GM19468 (cell line): ENCODE measurements around the gene OTOGL.
"Not testable (repeated sequence)": the region's sequence is repeated elsewhere in the genome, so short reads cannot be mapped to it uniquely, and the experiment has no call there.

ENCODE experiments used
- ATAC-seq: cut with Tn5 transposase; IDR thresholded peaks from one replicate; pipeline ENCODE4 v1.9.1; 2021; ENCODE audit warnings: mild to moderate bottlenecking, moderate library complexity, moderate number of reproducible peaks; ENCODE audit not compliant: unreplicated experiment; ENCODE audit errors: extremely low read depth

Gene OTOGL

DNA sequence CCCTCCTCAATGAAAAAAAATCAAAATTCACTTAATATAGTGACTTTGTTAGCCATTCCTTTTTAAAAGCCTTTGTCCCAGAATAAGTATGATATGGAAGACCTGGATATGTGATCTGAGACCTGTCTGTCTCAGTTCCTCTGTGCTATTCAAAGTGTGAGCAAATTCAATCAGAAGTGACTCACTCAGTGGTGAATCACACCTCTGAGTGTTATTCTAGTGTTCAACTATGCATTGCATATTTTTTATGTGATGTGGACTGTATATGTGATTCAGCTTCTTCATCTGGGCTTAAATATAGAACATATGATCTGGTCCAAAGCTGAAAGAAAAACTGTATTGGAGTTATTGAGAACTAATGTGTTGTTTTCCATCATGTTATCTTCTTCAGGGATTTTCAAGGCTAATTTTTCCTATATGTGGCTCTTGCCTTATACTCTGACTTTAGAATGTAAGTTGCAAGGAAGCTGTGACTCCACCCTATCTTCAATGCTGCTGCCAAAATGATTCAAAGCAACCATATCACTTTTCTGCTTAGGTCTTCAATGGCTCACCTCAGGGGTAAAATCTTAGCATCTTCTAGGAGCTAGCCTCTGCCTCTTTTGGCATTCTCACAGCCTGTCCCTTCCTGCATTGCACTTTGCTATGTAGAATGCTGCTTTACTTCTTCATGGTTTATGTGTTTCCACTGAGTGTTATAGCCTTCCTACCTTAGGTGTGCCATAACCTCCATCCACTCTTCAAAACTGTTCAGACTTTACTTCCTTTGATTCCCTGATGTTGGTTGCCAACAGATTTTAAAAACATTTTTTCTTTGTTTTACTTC, 169.8 kb downstream of the OTOGL start:
- ATAC-seq = no peak

DNA sequence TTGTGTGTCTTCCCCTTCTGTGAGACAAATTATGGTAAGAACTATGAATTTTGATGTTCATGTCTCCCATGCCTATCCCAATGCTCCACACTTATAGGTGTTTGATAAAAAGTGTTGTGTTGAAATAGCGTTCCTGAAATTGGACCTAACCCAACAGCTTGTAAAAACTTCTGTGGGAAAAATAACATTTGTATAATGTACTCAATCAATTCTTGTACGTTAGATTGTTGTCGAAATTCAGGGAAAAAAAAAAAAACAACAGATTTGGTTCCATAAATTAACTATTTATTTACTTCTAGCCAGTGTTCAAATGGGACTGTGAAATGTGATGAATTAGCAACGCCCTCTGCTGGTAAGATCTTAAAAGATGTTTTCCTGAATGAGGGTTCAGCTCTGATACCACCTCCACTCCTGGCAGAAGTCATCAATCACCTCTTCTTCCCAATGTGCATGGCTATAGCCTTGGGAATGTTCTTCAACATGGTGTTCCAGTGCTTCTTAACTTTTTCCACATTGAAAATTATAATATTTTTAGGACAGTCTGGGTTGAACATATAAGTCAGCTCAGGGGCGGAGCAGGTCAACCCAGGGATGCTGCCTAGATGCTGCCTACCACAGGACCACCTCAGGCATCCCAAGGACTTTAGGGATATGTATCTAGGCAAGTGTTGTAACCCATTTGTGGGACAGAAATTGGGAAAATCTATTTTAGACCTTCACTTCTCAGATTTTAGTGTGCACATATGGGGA, 170.6 kb downstream of the OTOGL start:
- ATAC-seq = no peak

DNA sequence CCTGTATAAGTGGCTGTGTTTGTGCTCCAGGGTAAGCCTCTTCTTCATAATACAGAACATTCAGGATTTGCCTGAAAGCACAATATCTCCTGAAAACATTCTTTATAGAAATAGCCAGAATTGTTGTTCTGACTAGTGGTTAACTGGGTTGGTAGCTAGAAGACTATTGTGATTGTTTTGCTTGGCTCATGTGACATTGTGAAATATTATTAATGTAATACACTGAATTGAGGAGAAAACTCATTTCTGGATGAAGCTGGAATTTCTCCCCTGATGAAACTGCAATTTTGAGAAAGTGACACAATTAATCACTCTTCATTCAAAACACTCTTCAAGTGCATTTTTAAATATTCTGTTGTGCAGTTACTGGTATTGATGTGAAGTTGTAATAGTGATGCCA, 172.4 kb downstream of the OTOGL start:
- no peak for ATAC-seq

DNA sequence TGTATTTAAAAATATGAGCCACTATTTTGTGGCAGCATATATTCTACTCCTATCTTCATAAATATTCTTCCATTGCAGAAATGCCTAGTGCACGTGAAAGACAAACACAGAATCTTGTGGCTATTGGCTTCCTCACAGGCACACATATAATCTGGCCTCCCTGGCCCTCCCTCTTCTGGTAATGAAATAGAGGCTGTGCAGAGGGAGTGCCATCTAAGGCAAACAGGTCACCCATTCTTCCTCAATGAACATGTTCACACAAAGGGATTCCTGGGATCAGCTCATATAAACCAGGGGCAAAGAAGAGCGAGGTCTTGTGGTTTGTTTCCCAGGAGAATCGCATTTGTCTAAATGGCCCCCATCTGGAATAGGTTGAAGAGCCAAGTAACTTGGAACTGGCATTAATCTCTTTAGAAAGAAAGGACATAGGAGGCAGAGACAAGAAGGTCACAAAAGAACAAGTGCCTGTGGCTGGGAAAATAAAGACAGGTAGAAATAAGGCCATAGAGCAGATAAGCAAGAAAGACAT, 173.1 kb downstream of the OTOGL start:
- ATAC-seq = no peak

DNA sequence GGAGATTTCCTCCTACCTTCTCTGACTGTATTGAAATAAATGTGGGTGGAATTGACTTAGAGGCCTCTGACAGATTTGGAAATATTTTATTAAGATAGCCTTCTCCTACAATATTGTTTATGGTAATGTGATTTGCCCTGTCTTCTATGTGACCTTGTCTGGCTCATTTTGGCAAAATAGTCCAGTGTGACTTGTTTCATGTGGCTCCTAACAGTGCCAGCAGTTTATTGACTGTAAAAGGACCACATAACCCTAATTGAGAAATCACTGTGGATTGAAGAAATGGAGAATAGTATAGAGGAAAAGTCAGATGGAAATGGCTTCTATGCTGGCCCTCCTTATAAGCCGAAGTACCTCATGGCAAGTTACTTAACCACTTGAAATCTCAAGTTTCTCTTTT, 173.8 kb downstream of the OTOGL start:
- ATAC-seq = no peak

DNA sequence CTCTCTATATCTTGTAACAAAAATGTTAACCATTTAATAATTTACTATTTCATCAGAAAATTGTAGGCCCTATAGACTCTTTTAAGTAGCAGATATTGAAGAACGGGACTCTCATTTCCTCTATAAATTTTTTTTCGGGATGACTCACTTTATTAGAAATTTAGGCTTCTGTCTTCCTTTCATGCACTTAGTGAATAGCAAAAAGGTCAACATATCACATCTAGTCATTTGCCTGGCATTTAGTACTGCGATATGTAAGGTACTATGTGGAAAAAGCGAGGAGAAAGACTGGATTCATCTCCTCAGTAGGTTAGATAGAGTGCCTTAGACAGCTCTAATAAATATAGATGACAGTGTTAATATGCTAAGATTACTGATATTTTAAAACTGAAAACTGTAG, 178.4 kb downstream of the OTOGL start:
- no peak for ATAC-seq

DNA sequence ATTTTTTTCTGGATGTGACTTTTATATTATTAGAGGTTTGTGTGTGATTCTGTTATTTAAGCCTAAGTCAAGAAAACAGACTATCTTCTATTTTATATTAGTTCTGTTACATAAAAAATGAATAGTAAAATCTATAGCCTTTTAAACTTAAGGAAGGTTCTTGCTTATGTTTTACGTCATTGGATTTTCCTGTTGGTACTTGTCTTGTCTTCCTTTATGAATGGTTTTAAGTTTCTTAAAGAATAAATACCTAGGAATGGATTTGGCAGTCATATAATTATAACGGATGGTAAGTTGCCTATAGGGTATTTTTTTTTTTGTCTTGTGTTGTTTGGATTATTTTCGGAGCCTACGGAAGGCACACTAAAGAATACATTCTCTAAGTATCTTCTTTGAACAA, 182.9 kb downstream of the OTOGL start:
- no peak for ATAC-seq

DNA sequence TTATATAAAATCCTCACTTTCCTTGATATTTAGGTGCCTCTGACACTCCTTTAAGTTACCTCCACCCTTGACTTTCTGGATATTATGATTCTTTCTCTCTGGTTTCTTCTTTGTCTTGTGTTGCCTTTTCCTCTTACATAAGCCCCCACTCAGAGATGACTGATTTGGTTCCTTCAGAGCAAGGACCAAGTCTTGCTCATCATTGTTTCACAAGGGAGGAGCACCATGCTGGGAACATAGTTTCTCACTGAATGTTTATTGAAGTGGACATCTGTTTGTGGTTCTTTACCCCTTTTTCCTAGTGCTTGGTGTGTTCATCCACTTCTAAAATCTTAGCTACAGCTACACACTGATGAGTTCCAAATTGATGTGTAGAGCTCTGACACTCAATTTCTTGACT, 183.4 kb downstream of the OTOGL start:
- no peak for ATAC-seq

DNA sequence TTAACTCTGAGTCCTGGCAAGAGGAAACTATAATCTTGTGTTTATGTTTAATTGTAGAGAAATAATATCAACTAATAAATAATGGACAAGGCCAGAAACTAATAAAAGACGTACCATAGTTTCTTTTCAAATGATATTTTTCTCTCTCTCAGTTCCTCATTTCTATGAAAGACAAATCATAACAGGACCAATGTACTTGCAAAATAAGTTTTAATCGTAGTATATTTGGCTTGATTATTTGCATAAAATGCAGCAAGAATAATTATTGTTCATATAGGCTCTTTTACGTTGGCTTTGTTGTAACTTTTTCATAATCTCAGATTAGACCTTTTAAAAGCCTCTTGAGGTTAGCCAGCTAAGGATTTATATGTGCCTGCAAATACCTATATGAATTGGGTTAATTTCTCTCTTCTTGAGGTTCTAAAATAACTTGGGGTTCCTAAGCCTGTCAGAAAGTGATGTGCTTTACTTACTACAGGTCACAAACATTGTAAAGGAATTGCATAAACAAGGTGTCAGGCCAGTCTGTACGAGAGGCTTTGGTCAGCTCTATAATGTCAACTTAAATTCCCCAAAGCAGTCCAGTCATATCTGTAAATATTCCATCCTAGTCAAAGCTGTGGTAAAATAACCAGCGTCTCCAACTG, 191.9 kb downstream of the OTOGL start:
- no peak for ATAC-seq

DNA sequence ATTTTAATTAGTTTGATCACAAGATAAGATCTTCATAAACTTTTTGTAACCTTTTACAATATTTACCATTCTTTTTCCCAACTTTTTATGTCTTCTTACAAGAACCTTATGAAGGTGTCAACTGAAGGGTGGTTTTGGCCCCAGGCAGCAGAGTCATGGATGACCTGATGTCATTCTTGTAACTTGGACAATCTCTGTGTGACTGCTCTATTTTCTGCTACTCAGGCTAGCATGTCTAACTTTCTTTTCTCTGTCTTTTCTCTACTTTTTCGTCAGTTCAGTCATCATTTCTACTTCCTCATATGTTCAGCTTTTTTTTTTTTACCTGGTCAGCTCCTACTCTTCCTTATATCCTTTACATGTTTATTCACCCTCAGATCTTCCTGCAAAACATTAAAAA, 194.0 kb downstream of the OTOGL start:
- ATAC-seq = no peak

DNA sequence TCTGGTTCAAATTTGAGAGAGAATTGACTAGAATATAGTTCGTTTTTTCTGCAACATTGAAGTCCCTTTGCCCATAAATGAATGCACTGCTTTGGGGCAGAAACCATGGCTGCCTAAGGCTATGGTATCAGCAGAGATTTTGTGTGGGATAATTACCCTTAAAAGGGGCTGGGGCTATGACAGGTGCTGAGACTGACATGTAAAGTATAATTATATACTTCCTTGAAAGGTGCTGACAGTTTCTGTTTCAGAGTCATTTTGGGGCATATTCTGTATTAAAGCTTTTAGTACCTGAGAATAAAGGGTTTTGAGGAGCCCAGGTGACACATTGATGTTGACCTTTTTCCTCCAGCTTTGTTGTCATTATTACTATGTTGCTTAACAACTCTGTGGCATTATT, 194.4 kb downstream of the OTOGL start:
- ATAC-seq = peak; percentile 54

DNA sequence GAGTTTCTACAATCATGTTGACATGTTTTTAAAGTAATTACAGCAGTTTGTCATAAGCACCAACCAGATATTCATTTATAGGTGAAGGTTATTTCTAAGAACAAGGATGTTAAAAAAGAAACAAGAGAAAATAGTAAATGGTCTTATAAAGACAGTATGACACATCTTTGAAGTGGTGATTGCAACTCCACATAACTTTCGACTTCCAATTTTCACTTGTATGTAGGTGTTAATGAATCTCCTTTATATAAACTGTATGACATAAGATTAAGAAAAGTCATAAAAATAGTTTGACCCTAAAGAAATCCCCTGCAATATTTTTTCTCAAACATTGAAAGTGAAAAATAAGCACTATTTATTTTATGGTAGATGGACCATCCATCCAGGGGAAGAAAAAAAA, 199.9 kb downstream of the OTOGL start:
- no peak for ATAC-seq

DNA sequence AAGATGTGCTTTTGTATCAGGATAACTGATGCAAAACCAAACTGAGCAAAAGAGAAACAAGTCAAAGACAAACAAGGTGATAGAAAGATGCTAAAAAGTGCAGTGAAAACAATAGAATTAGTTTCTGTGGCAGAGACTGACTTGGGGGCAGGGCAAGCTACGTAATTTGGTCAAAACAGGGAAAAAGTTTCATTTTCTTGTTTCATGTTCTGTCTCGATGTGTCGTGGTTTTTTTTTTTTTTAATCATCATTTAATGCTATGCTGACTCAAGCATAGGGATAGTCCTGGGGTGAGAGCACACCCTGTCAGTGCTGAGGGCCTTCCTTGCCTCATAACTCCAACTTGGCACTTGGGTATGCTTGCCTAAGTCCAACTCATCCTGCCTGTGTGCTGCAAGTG, 200.6 kb downstream of the OTOGL start:
- peak; percentile 67 for ATAC-seq

DNA sequence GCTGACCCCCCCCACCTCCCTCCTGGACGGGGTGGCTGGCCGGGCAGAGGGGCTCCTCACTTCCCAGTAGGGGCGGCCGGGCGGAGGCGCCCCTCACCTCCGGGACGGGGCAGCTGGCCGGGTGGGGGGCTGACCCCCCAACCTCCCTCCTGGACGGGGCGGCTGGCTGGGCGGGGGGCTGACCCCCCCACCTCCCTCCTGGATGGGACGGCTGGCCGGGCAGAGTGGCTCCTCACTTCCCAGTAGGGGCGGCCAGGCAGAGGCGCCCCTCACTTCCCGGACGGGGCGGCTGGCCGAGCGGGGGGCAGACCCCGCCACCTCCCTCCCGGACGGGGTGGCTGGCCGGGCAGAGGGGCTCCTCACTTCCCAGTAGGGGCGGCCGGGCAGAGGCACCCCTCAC, 208.1 kb downstream of the OTOGL start:
- ATAC-seq = not testable (repeated sequence)

DNA sequence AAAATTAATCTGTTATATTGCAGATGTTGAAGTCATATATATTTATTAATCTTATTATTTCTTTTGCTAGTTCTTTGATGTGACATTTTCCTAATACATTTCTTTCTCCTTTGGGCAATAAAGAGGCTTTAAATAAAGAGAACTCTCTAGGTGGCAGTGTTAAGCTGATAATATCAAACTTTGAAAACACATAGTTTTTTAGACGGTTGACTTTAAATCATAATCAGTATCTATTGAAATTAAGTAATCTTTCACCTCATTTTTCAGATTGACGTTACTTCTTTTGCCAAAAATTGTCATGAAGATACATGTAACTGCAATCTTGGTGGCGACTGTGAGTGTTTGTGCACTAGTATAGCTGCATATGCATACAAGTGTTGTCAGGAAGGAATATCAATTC, 213.9 kb downstream of the OTOGL start:
- ATAC-seq = no peak

DNA sequence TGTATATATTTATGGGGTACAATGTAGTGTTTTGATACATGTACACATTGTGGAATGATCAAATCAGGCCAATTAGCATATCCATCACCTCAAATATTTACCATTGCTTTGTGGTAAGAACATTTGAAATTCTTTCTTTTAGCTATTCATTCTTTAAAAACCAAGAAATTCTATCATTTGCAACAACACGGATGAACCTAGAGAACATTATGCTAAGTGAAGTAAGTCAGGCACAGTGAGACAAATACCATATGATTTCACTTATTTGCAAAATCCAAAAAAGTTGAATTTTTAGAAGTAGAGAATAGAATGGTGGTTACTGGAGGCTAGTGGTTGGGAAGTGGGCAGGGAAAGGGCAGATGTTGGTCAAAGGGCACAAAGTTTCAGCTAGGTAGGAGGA, 215.4 kb downstream of the OTOGL start:
- ATAC-seq = no peak

DNA sequence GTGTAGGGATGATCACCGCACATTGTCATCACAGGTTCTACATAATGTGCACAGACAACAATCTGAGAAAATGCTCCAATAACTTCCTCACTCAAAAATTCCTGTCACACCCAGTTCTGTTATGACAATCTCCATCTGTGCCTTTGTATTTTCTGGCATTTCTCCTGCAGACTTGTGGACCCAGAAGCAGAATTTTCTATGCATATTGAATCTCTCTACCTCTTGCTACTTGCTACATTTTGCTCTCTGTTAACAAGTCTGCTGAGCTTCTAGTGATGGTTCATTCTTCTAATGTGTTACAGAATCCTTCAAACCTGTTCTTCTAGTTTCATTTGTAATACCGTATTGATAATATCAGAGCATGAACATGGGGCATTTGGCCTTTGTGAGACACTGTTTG, 216.9 kb downstream of the OTOGL start:
- ATAC-seq = no peak

DNA sequence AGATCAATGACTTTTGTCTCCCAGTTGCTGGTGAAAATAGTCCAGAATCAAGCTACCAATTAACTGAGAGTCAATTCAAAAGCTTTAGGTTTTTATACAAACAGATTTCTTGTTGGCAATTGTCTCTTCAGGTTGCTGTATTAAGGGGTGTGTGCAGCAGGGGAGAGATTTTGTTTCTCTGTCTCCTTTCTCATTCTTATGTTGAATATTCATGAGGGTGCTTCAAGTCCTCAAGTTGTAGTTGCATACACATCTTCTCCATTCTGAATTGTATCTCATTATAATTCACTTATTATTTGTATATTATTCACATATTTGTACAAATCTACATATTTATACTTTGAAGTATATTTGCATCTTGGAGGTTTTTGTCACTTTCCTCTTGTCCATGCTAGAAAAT, 218.0 kb downstream of the OTOGL start:
- no peak for ATAC-seq

DNA sequence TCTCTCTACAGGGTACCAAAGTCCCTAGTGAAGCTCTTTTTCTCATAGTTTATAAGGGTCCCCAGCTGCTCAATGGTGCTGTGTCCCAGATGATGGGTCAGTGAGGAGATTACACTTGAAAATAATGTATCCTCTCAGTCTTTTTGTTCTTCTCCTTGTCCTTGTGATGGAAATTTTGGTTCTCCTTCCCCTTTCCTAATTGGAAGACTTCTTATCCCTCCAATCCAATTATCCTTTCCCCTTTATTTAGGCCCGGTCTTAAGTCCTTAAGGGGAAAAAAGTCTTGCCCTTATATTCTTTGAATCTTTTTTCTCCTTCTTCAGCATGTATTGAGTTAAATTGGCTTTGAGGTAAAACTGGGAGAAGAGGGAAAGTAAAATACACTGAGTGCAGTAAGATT, 218.6 kb downstream of the OTOGL start:
- ATAC-seq = no peak

DNA sequence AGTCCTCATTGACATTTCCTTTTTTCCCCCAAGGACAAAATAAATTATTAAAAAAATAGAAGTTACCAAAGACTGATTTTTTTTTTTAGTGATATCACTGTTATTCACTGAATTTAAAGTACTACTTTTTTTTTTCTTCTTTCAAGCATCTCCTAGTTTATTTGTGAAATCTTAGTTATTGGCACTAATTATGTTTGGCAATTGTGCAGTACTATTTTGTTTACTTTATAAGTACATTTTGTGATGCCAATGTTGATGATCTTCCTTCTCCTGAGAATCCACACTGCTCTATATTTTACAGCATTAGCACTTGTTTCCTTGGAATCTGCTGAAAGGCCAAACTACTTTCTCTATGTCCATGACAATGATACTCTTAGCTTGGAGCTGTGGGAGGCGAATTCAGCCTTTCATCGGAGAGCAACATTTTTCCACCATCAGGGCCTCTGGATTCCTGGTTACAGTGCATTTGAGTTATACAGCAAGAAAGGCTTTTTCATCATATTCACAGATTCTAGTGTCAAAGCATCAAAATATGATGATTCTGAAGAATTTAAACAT, 220.9 kb downstream of the OTOGL start:
- ATAC-seq = no peak

DNA sequence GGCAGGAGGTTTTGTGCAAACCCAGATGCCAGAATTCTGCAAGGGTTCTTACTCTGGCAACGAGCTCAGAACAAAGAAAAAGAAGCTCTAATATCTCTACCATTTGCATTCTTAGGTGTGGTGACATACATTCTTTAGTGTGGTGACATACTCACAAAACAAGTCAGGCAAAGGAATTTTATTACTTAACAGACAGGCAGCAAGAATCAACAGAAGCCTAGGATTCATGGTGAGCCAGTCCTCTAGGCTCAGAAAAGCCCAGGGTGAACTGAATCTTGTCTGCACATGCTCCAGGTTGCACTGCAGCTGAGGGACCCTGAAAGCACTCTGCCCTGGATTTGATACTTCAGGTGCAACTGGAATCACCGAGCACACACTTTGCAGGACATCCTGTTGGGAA, 222.3 kb downstream of the OTOGL start:
- ATAC-seq = no peak
